Inflammatory macrophage treated with lipopolysaccharide for 4 hours (primary cell): Measurements from ENCODE around the gene WDR1.
"Not testable (repeated sequence)": the region's sequence is repeated elsewhere in the genome, so short reads cannot be mapped to it uniquely, and the experiment has no call there.

Source experiments
- DNase-seq: peaks from one replicate; pipeline ENCODE4 v3.0.0-alpha.2; 2020

Gene WDR1

DNA sequence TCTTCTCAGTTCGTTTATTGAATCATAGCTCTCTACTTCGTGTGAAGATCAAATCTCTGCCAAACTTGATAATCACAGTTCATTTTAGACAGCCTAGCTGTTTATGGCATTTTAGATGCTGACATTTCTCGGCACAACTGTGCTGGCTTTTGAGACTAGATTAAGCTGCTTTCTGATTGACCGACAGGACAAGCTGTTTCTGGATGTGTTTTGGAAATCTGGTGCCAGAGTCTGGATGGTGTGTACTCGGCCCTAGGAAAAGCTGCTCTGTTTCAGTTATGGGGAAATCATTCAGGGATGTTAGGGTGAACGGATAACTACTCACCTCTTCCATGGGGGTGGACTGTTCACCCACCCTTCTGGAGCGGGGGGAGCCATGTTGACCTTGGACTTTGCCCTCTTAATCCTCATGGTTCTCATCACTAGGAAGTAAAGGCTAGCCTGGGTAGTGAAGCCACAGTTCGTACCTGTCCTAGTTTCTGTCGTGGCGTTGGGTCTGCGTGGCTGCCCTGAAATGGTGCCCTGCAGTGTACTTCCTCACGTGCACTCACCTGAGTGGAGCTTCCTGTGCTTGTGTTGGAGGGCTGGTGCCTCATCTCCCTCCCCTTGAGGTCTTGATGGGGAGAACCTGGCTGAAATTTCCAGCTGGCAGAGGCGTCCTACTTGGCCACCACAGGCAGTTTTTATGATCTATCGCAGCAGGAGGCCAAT is 13.7 kb upstream of the WDR1 start:
- no peak for DNase-seq

DNA sequence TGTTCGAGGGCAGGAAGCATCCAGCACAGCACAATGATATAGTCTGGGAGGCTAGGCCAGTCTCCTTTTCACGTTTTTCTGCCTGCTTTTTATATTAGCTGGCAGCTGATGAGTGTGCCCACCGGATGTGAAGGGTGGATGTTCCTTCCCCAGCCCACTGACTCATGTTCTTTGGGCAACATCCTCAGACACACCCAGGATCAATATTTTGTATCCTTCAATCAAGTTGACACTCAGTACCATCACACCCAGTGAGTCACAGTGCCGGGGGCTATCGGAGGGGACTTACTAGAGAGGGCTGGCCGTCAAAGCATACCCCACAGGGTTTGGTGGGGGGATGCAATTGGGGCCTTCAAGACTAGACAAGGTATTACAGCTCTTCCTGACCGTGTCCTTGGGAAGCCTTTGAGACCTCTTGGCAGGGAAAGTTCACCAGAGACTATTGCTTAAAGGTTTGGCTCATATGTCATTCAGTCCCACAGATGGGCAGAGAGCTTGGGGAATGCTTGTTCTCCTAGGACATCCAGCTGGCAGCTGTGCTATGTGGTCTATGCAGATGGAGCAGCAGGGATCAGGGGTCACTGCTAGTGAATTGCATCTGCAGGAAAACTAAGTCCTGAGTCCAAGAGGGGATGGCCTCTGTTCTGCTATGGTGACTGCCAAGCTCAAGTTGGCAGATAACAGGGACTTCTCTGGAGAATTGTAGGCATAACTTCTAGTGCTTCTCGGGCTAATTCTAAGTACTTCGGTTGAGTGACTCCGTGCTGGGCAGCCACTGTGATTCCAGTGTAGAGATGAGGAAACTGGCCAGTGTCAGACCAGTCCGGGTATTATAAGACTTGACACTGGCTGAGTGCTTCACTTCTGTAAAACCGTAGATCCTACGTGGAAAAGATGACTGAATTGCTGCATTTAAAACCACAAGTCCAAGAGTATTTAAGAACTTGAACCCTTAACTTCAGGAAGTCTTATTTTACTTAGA is 12.9 kb upstream of the WDR1 start:
- DNase-seq: no peak

DNA sequence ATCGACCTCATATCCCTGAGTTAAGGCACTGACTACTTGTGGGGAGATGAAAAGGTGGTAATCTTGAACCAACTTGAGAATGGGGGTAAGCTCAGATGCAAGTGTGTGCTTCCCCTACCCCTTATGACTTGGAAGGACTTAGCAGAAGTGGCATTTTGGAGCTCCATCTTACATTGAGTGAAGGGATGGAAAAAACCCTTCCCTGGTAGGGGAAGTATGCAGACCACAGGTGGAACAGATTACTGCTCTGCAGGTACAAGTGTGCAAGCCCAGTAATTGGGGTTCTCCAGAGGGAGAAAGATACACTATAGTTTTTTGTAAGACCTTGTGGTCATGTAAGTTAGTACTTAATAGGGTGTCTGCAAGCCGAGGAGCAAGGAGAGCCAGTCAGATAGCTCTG is 12.2 kb upstream of the WDR1 start:
- no peak for DNase-seq

DNA sequence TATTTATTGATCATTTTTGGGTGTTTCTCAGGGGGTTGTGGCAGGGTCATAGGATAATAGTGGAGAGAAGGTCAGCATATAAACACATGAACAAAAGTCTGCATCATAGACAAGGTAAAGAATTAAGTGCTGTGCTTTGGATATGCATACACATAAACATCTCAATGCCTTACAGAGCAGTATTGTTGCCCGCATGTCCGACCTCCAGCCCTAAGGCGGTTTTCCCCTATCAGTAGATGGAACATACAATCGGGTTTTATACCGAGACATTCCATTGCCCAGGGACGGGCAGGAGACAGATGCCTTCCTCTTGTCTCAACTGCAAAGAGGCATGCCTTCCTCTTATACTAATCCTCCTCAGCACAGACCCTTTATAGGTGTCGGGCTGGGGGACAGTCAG is 10.9 kb upstream of the WDR1 start:
- DNase-seq: not testable (repeated sequence)

DNA sequence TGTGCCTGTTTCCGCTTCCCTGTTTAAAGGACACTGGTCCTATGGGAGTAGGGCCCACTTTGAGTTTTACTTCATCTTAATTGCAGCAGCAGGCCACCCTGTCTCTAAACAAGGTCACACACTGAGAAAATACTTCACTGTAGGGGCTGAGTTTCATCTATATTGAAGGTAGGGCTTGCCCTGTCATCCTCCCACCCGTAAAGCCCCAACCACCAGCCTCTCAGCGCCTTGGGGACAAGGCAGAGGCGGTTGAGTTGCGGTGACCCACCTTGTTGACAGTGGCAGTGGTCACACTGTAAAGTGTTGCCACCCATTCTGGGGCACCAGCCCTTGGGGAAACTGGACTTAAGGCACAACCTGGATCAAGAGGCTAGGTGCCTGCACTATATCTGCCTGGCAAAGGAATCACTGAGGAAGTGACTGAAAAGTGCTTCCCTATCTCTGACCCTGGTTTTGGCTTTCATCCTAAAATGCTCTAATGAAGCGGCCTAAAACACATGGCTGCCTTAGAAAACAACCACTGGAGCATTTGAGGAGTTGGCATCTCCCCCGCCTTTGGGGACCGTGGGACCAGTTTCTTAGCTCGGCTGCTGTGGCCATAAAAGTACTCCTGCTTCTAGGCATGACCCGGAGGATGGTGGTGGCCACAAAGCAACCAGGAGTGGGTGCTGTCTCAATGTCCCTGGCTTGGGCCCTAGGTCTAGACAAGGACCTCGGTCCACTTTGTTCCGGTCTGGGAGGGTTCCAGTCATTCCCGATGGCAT is 7.8 kb upstream of the WDR1 start:
- no peak for DNase-seq

DNA sequence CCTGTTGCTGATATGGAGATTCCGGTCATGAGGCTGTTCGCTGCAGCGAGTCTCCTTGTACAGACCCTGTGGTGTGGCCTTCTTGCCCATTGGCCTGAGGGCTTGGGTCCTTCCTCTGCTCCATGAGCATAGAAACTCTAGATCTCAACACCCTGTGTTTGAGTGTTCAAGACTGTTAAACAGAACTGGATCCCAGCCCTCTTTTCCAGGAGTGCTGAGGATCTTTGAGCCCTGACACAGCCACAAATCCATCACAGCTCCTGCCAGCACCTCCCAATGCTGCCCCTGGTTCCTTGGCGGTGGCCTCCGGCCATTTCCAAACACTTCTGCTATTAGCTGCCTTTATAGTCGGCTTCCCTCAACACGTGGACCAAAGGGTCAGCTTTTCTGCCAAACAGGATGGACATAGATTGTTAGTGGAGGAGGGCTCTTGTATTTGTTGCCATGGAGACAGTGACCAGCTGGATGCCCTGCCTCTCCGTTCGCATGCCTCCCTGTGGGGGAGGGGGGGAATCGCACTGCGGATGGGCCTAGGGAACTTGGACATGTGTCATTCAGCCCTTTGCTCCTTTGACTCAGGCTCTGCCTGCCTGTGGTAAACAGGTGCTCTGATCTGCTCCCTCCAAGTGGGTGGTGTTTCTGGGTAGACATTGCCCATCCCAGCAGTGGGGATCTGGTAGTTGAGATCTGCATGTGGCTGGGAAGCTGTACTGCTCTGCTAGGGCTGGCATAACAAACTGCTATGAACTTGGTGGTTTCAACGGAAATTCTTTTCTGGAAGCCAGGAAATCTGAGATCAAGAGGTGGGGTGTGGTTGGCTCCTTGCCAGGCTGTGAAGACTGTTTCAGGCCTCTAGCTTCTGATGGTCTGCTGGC is 6.9 kb upstream of the WDR1 start:
- no peak for DNase-seq

DNA sequence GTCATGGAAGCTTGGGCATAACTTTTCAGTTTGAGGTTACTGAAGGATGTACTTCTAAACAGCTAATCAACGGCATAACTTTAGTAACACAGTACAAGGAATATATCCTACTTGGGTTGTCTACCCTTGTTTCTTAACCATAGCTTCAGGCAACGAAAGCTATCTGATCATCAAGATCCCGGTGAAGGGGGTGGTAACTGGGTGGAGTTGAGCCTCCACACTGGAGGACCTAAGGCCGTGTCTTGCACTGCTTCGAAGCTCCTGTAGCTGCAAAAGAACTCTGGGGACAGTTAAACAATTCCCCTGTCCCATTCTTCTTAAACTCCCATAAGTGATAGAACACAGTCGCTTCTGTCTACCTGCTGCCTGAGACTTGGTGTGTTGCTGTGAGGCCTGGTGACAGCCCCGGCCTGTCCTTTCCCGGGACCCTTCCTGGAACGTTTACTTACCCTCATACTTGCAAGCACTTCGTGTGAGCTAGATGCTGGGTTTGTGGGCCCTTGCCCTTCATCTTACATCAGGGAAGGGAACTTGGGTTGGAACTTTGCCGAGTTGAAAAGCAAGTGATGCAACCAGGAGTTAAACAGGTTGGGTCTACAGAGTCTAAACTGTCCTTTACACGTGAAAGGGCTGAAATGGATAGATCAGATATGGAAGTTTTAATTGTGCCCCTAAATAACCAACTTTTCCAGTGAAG is 5.8 kb upstream of the WDR1 start:
- no peak for DNase-seq

DNA sequence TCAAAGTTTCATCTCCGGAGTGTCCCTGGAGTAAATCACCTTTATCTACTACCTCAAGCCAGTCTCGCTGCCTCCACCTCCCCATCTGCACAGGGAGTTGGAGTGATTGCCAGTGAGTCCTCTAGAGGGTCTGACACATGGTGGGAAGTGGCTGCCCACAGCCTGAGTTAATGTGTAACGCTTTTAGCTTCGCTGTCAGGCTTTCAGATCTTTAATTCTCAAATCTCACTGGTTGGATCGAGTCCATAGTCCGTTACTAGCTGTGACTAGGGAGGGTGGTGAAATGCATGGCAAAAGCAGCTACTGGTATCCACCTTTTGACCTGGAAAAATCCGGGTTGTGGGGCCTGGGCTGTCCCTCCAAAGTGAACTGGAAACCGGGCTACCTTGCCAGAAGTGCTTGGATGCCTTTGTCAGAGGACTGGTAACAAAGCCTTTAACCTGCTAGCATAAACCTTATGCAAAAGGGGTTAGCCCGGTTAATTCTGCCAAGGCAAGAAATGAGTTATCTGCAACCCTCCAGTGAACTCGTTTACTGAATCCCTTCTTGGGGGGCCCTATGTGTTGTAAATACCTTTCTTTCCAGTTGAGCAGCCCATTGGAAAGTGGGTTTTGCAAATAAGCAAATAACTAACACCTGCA is 5.1 kb upstream of the WDR1 start:
- no peak for DNase-seq

DNA sequence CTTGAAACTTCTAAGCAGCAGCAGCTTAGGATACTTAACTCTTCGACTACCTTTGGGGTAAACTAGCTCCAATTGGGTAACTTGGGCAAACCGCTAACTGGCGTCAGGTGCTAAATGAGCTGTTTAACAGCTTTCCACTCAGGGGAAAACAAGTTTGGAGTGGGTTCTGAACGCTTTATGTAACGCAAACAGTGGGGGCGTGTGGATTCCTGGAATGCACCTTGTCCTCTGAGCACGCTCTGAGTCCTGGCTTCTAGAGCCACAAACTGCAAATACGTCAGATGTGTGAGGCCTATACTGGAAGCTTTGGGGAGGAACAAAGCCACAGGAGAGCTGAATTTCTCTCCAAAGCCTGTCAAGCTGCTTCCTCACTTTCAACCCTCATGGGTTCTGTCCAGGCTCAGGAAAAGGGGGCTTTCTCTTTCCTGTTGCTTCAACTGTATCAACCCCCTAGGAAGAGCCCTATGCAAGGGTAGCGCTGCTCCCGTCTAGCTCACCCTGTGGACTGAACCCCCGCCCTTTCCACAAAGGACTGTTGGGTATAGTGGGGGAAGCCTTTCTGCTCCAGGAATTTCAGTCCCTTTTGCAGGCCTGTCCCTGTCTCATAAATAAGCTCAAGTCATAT is 4.5 kb upstream of the WDR1 start:
- DNase-seq: no peak

DNA sequence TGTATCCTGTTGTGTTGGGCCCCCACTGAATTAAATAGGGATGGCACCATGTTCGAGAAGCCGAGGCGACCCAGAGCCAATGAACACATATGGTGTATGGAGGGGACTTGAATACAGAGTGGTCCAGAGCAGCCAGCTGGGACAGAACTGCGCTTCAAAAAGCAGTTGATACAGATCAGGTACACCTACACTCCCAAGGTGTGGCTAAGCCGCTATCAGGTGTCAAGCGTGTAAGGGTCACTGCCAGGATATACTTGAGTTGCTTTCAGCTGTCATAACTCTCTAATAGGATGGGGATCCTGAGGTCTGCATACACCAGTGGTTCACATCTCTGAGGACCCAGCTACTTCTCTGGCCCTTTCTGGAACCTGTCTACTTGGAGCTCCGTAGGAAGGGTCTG is 3.2 kb upstream of the WDR1 start:
- no peak for DNase-seq

DNA sequence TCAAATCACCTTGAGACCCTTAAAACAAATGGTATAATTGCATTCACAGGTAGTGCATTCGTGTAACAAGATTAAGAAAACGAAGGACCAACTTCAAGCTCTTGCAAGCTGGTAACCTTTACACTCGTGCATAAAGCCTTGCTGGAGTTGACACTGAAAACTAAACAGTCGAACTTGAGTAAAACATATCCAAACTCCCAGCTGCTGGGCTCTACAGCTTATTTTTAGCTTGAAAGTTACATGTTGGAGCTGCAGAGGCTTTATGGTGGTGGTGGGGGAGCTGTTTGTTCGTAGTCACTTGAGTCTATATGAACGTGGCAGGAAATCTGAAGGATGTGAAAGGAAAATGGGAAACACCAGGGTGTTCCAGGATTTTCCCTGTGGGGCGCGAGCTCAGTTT is 2.7 kb upstream of the WDR1 start:
- no peak for DNase-seq

DNA sequence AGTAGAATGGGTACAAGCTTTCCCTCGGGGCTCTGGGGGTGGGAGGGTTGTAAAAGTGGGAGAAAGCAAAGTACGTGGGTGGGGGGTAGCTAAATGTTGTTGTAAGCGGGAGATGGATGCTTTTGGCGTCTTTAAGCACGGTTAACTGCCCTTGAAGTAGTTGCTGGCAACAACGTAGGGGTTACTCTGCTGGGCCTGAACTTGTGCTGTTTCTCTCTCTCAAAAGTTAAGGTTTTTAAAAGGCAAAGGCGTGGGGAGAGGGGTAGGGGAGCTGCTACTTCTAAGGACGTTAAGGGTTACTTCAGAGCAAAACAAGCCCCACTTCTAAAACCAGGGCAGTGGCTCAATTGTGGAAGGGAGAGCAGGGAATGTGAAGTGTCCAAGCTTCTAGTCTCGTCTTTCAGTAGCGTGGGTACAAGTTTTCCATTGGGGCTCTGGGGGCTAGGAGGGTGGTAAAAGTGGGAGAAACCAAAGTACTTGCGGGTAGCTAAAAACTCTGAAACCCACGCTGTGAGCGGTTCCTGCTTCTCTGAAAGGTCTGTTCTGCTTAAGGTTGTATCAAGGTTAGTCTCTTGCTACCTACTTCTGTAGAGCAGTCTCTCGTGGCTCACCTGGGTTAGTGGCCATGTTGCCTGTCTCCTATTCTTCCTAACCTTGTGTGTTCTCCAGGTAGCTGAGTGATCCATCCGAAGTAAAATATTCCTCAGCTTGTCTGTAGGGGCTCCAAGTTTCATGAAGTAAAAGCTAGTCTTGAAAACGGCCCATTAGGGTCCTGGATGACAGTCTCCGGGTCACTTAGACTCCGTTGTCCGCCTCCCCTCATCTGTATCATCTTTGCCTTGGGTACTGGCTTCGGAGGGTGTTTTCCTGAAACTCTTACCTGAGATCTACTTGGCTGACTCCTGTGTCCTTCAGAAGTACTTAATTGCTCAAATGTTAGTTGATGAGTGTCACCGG is 1.7 kb upstream of the WDR1 start:
- no peak for DNase-seq

DNA sequence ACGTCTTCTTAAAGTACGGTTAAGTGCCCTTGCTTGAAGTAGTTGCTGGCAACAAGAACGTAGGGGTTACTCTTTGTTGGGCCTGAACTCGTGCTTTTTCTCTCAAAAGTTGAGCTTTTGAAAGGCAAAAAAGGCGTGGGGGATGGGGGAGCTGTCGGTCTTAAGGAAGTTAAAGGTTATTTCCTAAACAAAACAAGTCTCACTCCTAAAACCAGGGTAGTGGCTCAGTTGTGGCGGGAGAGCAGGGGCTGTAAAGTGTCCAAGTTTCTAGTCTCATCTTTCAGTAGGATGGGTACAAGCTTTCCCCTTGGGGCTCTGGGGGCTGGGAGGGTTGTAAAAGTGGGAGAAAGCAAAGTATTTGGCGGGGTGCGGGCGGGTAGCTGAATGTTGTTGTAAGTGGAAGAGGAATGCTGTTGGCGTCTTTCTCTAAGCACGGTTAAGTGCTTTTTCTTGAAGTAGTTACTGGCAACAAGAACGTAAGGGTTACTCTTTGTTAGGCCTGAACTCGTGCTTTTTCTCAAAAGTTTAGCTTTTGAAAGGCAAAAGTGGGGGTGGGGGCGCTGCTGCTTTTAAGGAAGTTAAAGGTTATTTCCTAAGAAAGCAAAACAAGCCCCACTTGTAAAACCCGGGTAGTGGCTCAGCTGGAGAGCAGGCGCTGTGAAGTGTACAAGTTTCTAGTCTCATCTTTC is 904 bp upstream of the WDR1 start:
- DNase-seq: peak; percentile 60

DNA sequence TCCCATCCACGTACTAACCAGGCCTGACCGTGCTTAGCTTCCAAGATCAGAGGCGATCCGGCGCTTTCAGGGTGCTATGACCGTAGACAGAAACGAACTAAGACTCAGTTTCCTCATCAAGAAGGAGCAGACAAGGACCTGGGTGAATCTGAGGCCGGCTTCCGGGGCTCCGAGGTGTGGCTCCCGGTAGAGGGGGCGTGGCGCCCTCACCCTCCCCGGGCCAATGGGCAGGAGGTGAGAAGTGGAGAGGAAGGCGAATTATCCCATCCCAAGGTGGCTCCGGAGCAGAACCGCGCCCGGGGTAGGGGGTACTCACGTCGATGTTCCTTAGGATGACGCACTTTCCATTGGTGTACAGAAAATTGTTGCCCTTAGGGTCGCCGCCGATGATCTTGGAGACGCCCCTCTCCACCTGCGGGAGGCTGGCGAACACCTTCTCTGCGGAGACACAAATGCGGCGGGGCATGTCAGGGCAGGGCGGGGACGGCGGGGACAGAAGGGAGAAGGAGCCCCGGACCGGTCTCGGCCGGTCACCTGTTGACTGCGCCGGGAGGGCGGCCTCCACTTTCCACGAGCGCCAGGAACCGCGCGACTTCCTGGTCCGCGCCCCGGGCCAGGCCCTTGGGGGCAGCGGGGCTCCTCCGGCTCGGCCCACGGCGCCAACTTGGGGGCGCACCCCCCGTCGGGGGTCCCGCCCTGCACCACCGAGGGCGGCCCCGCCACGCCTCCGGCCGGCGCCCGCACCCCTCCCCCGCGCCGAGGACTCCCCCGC is 616 bp downstream of the WDR1 start:
- peak; percentile 55 for DNase-seq

DNA sequence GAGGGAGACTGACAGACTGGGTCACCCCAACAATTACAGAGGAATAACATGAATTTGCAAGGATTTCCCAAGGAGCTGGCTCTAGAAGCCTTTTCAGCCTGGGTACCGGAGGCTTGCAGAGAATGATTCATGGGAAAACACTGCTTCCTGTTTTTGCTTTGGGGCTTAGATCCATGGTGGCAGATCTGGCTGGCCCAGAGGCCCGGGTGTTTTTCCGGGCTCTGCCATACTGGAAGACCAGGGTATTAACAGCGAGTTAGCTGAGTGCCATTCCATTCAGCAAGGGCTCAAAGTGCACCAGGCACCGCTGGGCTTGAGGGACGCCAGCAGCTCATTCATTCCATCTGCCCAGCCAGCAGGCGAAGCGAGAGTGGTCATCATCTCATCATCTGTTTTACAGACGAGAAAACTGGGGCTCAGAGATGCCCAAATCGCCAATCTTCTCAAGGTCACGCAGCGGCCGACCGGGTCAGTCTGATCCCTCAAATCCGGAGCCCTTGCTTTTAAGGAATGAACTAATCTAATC is 1.3 kb downstream of the WDR1 start:
- DNase-seq: peak; percentile 81

DNA sequence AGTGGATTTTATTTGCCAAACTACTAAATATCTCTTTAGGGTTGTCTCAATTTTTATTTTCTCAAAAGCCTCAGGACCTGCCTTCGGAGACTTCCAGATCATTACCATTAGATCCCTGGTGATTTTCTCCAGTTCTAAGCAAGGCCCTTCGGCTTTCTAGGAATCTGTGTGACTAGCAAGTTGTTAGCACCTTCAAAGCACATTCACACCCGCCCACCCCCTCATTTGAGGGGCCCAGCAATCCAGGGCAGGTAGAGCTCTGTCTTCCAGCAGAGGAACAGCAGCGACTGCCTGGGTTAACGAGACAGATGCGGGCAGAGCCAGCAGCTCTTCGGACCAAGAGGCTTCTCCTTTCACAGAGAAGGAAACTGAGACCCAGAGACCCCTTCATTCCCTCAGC is 2.0 kb downstream of the WDR1 start:
- no peak for DNase-seq

DNA sequence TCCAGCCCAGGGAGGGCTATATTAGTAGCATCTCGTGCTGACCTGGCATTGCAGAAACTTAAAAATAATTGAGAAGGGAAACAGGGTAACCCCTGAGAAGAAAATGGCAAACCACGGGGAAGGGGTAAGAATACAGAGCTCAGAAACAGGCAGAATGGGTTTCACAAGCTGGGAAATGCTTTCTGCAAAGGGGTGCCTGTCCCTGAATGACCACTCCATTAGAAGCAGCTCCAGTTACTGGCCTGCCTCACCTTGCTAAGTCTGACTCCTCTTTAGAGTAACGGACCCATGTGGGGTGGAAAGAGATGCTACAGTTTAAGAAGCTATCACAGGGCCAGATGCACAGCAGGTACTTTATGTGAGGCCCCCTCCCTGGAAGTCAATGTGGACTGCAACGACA is 2.5 kb downstream of the WDR1 start:
- no peak for DNase-seq
